NOMO-1 treated with dmso at 0.1 percent for 144 hours (cell line): ENCODE data around the gene LGR6.
"Not testable (repeated sequence)": the region's sequence is repeated elsewhere in the genome, so short reads cannot be mapped to it uniquely, and the experiment has no call there.

ENCODE experiments used
- DNase-seq: peaks from one replicate; lab custom pipeline; 2025; ENCODE audit not compliant: unreplicated experiment; lab: John Stamatoyannopoulos, UW

LGR6 gene

GRCh38 chr1:202158810-202159533 is 34.6 kb upstream of the LGR6 start:
- DNase-seq: peak; percentile 32

- DNase-seq: peak; percentile 41
Measured at GRCh38 chr1:202159534-202160371, 33.8 kb upstream of the LGR6 start.

- DNase-seq: peak; percentile 81
Measured at GRCh38 chr1:202160377-202160940, 33.1 kb upstream of the LGR6 start, which contains the start of gene PTPN7. Gene PTPN7 (minus strand): TSS chr1:202160602. CDS start chr1:202159402, 1,200 bp downstream.

GRCh38 chr1:202161151-202162046 is 32.2 kb upstream of the LGR6 start:
- no peak for DNase-seq

- DNase-seq: peak; percentile 55
Measured at GRCh38 chr1:202162047-202162417, 31.6 kb upstream of the LGR6 start.

- DNase-seq: no peak
Measured at GRCh38 chr1:202162418-202163280, 30.9 kb upstream of the LGR6 start.

GRCh38 chr1:202163281-202164270 is 30.0 kb upstream of the LGR6 start:
- DNase-seq: no peak

GRCh38 chr1:202164271-202165037 is 29.1 kb upstream of the LGR6 start:
- no peak for DNase-seq

GRCh38 chr1:202165267-202165941 is 28.2 kb upstream of the LGR6 start:
- DNase-seq: no peak

- DNase-seq: no peak
Measured at GRCh38 chr1:202165942-202166843, 27.4 kb upstream of the LGR6 start.

- DNase-seq: not testable (repeated sequence)
Measured at GRCh38 chr1:202167054-202167453, 26.5 kb upstream of the LGR6 start.

GRCh38 chr1:202167708-202168415 is 25.7 kb upstream of the LGR6 start:
- no peak for DNase-seq

- DNase-seq: no peak
Measured at GRCh38 chr1:202168861-202169260, 24.7 kb upstream of the LGR6 start.

- no peak for DNase-seq
Measured at GRCh38 chr1:202170726-202171125, 22.9 kb upstream of the LGR6 start.

GRCh38 chr1:202171292-202172014 is 22.1 kb upstream of the LGR6 start:
- no peak for DNase-seq
